OCI-LY3 (cell line): ENCODE measurements around the gene RAD51B.

Source experiments
- EZH2phosphoT487 ChIP-seq: fragments of 200-600 bp; shearing (Covaris generic); IDR thresholded peaks from 2 replicates; pipeline ENCODE4 v1.6.1; 2018; ENCODE audit warnings: antibody characterized with exemption, mixed run types, low read depth
- TF ChIP-seq, protein P1 (sequence below): fragments of 200-600, 300-600 bp; sonication (generic); IDR thresholded peaks from 2 replicates; pipeline ENCODE4 v1.5.1; 2014; ENCODE audit warnings: antibody characterized with exemption, low read length, low read depth

DNA sequence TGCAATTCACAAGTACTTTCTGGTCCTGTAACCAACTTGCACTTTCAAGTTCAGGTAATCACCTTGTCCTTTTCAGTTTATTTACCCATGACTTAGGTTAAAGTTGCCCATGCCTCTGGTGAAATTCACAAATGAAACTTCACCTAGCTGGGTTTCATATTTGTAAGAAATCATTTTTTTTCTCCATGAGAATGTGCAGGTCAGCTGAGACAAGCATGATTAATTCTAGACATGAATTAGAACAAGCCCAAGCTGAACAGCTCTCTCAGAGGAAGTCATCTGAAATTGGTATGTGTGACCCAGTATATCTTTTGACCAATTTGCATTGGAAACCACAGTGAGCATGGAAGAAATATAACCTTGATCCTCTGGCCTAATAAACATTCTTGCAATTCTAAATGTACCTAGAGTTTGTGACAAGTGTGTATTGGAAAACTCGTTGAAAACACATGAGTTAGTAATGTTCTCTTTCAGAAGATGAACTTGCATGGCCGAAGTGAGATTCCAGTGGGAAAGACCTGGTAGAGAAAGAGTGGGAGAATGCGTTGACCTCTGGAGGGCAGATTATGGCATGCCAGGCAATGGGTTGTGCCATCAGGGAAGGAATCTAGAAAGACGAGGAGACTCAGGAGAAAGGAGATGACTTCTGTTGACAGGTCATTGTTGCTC, 486.8 kb downstream of the RAD51B start:
- TF ChIP-seq, protein P1, sequence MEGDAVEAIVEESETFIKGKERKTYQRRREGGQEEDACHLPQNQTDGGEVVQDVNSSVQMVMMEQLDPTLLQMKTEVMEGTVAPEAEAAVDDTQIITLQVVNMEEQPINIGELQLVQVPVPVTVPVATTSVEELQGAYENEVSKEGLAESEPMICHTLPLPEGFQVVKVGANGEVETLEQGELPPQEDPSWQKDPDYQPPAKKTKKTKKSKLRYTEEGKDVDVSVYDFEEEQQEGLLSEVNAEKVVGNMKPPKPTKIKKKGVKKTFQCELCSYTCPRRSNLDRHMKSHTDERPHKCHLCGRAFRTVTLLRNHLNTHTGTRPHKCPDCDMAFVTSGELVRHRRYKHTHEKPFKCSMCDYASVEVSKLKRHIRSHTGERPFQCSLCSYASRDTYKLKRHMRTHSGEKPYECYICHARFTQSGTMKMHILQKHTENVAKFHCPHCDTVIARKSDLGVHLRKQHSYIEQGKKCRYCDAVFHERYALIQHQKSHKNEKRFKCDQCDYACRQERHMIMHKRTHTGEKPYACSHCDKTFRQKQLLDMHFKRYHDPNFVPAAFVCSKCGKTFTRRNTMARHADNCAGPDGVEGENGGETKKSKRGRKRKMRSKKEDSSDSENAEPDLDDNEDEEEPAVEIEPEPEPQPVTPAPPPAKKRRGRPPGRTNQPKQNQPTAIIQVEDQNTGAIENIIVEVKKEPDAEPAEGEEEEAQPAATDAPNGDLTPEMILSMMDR = no peak
- no peak for TF ChIP-seq EZH2phosphoT487
